HL-60 (cell line): Measurements from ENCODE around the gene PAX5.

Experiments used
- DNase-seq, 2 experiments: peaks; one replicate each; pipeline ENCODE4 v3.0.0-alpha.2; 2010 to 2020; ENCODE audit warnings: low read depth in 1 of 2, low spot score in 1 of 2
- H3K27ac ChIP-seq: fragments of 250-450 bp; sonication (Bioruptor Pico); replicated peaks from 2 replicates; pipeline ENCODE4 v1.5.1; 2020; ENCODE audit warnings: mild to moderate bottlenecking, moderate library complexity
- H3K27me3 ChIP-seq: fragments of 250-450 bp; sonication (Bioruptor Pico); 2 replicates; pipeline ENCODE4 v1.5.1; 2021; ENCODE audit warnings: mild to moderate bottlenecking, moderate library complexity; ENCODE audit not compliant: insufficient read depth, poor library complexity, severe bottlenecking
- H3K4me3 ChIP-seq: replicated peaks from 2 replicates; pipeline ENCODE4 v1.5.1; 2011; ENCODE audit warnings: mild to moderate bottlenecking, control low read depth, low read length; ENCODE audit not compliant: insufficient read depth
- CTCF ChIP-seq: IDR thresholded peaks from one replicate; pipeline ENCODE4 v1.5.1; 2011; ENCODE audit warnings: low read length, control low read depth, inconsistent platforms; ENCODE audit not compliant: insufficient read depth
- GABPA ChIP-seq: IDR thresholded peaks from 2 replicates; pipeline ENCODE4 v1.6.1; 2012; ENCODE audit warnings: low read depth
- POLR2AphosphoS5 ChIP-seq: IDR thresholded peaks from 2 replicates; pipeline ENCODE4 v1.6.1; 2012; ENCODE audit warnings: low read depth
- REST ChIP-seq: IDR thresholded peaks from 2 replicates; pipeline ENCODE4 v1.6.1; 2012; ENCODE audit warnings: low read depth; ENCODE audit not compliant: insufficient replicate concordance
- SPI1 ChIP-seq: IDR thresholded peaks from 2 replicates; pipeline ENCODE4 v1.6.1; 2012; ENCODE audit warnings: low read depth, mild to moderate bottlenecking, borderline replicate concordance

Gene PAX5

GRCh38 chr9:36842560-36843530 lies 191.2 kb downstream of the PAX5 start:
- DNase-seq: no peak
- no peak for TF ChIP-seq POLR2AphosphoS5
- no peak for TF ChIP-seq REST
- no peak for TF ChIP-seq SPI1
- no peak for TF ChIP-seq CTCF
- TF ChIP-seq GABPA: no peak
- Histone ChIP-seq H3K4me3 (no peak overlapping the region), H3K27me3 (peaks cover 5% of the 10 kb centered on the region), H3K27ac (no peak overlapping the region)

- H3K27me3 ChIP-seq: peaks cover 5% of the 10 kb centered on the region
- H3K4me3 ChIP-seq: no peak overlapping the region
- DNase-seq: no peak
- H3K27ac ChIP-seq: no peak overlapping the region
- TF ChIP-seq CTCF: no peak
- no peak for TF ChIP-seq REST
- TF ChIP-seq GABPA: no peak
- TF ChIP-seq SPI1: no peak
- no peak for TF ChIP-seq POLR2AphosphoS5
Observed at GRCh38 chr9:36840898-36841536, 193.1 kb downstream of the PAX5 start.

GRCh38 chr9:36839131-36839885 lies 194.8 kb downstream of the PAX5 start:
- H3K27me3 ChIP-seq: peaks cover 5% of the 10 kb centered on the region
- no peak overlapping the region for H3K4me3 ChIP-seq
- no peak overlapping the region for H3K27ac ChIP-seq
- DNase-seq: no peak
- no peak for TF ChIP-seq POLR2AphosphoS5
- no peak for TF ChIP-seq REST
- TF ChIP-seq CTCF: no peak
- no peak for TF ChIP-seq GABPA
- no peak for TF ChIP-seq SPI1
